Stimulated activated CD4-positive, alpha-beta T cell treated with anti-CD3 and anti-CD28 coated beads, Interleukin-2, amount 100 ng/mL, for 4 hours (primary cell): ENCODE measurements around the gene KLHL26.

ENCODE experiments used
- DNase-seq: peaks from one replicate; pipeline ENCODE4 v3.0.0-alpha.2; 2020; ENCODE audit warnings: low read depth

KLHL26 gene

DNA sequence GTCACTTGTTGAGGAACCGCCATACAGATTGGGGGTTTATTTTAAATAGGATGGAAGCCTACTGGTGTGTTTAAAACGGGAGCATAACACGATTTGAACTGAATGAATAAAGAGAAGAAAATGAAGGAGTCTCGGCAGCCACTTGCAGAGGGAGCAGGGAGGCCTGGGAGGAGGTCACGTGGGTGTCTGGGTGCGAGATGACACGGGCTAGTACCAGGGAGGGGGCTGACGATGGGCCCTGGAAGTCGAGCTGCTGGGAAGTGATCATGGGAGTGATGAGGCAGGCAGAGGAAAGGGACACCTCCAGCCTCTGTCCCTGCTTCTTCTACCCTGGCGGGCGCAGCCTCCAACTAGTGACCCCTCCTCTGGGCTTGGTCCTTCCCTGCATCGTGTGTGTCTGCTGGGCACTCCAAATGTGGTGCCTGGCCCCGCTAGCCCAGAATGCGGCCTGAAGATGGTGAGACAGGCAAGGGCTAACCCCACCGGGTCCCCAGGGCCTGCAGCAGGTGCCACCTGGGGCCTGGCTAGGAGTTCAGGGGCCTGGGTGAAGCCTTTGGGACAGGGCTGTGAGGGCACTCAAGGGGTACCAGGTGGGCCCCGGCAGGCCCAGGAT is 82.1 kb downstream of the KLHL26 start:
- no peak for DNase-seq

DNA sequence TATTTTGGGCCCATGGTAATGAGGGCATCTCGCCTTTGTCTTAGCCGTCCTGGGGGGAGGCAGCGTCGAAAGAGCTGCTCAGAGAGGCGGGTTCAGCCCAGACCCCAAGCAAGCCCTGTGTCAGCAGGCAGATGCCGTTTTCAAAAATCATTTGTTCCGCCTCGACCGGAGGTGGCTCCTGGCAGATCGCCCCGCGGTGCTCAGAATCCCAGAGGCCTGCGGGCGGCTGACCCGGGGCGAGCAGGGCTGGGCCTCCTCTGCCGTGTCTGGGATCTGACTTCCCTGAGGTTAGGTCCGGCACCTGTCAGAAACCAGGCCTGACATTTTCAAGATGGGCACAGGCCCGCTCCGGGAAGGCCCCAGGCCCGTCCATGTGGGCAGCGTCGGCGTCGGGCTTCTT is 82.7 kb downstream of the KLHL26 start:
- DNase-seq: no peak
